NCI-H2107 treated with DMSO at 0.1 percent for 48 hours (cell line): Measurements from ENCODE around the gene LAMB2.

Experiments
- DNase-seq: peaks from one replicate; lab custom pipeline; 2025; ENCODE audit not compliant: unreplicated experiment; lab: John Stamatoyannopoulos, UW

Gene LAMB2

DNA sequence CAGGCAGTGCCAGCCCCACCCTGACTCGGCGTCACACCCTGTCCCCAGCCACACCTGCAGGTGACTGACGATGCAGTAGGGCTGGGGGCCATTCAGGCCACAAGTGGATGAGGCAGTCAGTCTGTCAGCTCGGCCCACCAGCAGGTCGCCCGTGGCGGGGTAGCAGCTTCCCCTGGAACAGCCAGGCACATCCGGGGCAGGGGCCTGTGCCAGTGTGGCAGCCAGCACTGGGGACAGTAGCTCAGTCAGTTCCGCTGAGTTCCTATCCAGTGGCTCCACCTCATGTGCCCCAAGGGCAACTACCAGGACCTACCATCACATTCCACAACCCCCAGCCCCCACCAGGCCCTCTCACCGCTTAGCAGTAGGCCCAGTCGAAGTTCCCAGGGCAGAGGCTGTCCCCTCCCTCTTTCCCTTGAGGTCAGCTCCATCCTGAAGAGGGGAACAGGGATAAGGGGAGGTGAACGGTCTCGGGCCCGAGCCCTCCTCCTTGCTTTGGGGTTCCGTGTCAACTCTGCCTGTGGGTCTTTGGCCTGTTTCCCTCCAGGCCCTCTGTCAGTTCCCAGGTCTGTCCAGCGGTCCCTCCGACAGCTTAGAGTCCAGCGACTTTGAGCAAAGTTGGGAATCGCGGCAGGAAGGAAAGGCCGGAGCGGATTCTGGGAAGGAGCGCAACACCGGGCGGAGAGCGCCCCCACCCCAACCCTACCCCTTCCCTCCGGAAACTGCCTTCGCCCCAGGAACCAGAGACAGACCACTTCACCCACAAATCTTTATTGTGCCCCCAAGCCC, at the start of gene LAMB2:
Gene LAMB2 (minus strand): TSS at position 614 of the 789 bp plus-strand sequence. CDS start 183 bp downstream, at position 431.
- DNase-seq: no peak

DNA sequence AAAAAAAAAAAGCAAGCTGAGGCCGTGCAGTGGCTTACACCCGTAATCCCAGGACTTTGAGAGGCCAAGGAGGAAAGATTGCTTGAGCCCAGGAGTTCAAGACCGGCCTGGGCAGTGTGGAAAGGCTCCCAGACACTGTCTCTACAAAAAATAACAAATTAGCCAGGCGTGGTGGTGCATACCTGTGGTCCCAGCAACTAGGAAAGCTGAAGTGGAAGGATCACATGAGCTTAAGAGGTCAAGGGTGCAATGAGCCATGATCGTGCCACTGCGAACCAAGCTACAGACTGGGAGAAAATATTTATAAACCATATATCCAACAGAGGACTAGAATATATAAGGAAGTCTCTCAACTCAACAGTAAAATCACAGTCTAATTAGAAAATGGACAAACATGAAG, 48.5 kb upstream of the LAMB2 start:
- no peak for DNase-seq

DNA sequence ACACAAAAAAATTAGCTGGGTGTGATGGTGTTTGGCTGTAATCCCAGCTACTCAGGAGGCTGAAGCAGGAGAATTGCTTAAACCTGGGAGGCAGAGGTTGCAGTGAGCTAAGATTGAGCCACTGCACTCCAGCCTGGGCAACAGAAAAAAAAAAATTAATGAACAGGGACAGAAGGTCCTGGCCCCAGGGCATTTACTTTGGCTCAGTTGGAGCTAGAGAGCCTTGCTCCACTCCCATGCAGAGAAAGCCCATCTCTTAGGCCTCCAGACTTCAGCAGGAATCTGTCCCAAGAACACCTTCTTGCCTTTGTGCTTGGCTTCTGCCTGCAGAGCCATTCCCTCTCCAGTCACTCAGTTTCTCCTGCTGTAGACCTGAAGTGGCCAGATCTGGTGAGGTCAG, 47.3 kb upstream of the LAMB2 start:
- DNase-seq: no peak

DNA sequence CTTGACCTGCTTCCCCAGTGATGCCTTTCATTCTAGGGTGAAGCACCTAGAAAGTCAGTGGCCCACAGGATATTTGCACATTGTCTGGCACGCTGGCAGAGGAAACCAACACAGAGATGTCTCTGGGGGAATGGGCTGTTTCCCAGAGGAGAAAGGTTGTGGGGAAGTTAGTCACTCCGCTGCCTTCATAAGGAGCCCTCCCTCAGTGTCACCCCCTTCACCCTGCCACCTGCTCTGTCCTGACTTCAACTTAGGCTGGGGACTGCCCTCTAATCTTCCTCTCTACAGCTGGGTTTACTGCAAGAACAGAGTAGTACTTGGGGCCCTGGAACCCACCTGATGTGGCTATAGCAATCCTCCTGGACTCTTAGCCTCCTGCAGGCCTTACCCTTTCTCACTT, 44.2 kb upstream of the LAMB2 start:
- DNase-seq: no peak

DNA sequence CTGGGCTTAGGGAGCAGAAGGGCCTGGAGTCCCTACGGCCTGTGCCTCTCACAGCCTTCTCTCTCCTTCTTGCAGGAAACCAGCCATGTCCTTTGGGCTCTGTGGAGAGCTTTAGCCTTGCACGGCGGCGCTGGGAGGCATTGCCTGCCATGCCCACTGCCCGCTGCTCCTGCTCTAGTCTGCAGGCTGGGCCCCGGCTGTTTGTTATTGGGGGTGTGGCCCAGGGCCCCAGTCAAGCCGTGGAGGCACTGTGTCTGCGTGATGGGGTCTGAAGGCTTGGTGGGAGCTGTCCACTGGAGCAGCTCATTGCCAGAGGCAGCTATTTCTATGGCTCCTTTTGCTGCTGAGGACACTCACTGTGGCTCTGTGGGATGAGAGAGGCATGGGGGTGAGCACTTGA, 42.7 kb upstream of the LAMB2 start:
- no peak for DNase-seq

DNA sequence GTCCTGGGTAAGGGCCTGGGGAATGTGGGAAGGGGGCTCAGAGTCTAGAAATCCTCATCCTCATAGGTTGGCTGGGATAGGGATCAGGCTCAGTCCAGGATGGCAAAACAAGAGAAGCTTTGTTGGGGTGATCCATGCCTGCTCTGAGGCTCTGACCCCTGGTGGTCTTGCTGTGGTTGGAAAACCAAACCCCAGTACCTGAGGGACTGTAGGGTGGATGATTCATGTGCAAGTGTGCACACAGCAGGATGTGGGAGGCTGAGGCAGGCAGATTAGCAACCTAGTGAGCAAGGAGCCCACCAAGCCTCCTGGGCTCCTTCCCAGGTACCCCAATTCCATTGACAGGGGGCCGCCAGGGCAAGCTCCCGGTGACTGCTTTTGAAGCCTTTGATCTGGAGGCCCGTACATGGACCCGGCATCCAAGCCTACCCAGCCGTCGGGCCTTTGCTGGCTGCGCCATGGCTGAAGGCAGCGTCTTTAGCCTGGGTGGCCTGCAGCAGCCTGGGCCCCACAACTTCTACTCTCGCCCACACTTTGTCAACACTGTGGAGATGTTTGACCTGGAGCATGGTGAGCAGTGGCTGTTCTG, 41.6 kb upstream of the LAMB2 start:
- no peak for DNase-seq

DNA sequence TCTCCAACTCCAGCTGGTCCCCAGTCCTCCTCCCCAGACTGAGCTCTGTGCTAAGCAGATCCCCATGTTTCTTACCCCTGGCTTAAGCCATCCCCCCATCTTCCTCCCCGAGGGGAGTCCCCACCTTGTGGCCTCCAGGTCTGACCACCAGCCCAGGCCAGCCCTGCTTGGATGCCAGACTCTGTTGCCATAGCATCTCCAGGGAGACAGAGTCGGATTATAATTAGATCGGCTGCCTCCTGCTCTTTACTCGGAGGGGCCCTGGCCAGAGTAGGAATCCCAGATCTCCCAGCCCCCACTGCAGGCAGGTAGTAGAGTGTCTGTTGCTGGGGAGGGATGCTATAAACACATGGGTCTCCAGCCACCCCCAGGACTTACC, 40.9 kb upstream of the LAMB2 start:
- DNase-seq: no peak

DNA sequence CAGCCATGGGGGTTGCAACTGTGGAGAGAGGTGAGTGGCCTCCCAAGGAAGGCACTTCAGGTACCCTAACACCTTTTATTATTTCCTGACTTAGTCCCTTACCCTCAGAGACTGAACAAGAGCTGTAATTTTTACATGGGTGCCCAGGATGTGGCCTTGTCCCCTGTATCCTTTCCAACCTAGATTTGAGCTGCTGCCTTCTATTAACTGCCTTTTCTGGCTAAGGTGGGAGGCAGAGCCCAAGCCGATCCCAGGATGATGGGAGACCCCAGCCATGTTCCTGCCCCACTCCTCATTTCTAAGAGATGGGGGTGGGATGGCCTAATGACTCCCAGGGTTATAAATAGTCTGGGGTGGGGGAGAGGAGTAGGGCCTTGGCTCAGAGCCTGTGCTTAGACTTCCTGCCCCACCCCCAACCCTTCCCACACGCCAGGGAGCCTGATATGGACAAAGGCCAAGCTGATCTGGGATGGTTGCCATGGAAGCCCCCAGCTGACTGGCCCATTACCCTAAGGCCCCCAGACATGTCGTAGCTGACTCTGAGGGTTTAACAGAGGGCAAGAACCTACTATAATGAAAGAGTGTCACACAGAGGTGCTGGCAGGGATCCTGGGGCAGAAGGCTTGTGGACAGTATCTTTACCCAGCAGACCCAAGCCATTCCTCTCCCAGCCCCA, 40.4 kb upstream of the LAMB2 start:
- no peak for DNase-seq

DNA sequence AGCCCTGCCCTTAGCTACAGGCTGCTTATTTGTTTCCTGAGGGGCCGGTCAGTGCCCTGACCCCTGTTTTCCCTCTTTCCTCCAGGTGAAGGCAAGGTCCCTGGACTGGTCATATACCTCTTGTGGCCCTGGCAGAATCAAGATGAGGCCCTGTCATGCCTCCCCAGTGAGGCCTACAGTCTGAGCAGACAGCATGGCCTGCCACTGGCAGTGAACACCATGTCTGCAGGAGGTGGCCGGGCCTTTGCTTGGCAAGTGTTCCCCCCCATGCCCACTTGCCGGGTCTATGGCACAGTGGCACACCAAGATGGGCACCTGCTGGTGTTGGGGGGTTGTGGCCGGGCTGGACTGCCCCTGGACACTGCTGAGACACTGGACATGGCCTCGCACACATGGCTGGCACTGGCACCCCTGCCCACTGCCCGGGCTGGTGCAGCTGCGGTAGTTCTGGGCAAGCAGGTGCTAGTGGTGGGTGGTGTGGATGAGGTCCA, 39.7 kb upstream of the LAMB2 start:
- no peak for DNase-seq

DNA sequence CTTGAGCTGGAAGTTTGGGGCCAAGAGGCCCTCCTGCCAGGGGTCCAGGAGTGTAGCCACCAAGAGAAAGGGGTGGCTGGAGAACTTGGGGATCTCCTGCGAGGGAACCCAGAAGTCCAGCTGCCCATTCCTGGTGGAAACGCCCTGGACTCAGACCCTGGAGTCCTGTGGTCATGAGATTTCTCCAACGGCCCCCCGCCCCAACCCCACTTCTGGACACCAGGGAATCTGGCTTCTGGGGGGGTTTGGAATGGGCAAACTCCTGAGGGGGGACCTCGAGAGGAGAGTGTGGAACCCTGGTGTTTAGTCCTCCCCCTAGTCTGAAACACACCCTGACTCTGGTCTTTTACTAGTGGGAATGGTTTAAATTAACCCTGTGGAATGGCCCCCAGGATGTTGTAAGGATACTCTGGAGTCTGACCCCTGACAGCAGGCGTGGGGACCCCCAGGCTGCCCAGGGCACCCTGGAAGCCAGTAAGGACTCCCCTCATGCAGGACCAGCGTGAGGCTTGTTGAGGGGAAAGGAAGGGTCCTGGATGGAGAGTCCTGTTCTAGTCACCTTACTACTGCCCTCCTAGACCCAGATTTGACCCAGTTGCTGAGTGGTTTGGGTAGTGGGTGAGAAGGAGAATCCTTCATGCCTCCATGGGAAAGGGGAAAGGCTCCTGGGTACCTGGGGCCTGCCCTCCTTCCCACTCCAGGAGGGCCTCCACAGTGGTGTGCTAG, 39.1 kb upstream of the LAMB2 start:
- DNase-seq: no peak

DNA sequence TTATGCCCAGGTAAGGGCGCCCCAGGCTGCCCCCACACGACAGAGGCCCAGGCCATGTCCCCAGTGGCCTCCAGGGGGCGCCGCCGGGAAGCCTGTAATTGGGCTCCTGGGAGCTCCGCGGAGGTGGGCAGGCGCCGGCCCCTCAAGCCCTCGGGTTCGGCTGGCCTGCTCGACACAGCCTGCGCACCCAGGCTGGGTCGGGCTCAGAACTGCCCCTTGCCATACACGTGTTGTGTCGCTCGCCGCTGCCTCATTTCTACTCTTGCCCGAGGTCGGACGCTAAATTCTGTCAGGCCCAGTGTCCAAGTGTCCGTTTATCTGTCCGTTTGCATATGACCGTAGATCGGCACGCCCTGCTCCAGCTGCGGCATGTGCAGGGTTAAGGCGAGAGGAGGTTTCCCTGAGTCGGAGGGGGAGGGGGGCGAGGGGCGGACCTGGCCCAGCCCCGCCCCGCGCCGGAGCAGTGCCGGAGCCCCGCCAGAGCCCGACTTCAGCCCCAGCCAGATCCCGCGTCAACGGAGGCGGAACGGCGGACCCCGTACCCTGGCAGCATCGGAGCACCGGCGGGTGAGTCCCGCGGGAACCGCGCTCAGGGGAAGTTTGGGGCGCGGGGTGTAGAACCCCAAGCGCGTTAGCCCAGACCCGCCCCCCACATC, 38.4 kb upstream of the LAMB2 start, which contains the start of gene KLHDC8B:
Gene KLHDC8B (plus strand): TSS at position 480 of the 656 bp plus-strand sequence. CDS start 1,172 bp downstream, outside the sequence.
- DNase-seq: no peak

DNA sequence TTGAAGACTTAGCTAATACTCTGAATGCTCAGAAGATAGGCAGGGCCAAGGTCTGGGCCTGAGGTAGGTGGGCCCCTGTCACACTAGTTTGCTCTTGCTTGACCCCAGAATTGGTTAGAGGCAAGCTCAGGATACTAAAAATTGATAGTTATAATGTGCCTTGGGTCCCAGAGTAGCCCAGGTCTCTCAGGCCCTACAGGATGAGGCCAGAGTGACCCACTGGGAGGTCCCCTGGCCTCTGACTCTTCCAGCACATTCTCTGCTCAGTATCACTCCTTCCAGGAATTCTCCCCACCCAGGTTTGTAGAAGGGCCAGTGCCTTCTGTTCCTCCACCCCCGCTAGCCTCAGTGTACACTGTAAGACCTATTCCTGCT, 37.9 kb upstream of the LAMB2 start:
- no peak for DNase-seq

DNA sequence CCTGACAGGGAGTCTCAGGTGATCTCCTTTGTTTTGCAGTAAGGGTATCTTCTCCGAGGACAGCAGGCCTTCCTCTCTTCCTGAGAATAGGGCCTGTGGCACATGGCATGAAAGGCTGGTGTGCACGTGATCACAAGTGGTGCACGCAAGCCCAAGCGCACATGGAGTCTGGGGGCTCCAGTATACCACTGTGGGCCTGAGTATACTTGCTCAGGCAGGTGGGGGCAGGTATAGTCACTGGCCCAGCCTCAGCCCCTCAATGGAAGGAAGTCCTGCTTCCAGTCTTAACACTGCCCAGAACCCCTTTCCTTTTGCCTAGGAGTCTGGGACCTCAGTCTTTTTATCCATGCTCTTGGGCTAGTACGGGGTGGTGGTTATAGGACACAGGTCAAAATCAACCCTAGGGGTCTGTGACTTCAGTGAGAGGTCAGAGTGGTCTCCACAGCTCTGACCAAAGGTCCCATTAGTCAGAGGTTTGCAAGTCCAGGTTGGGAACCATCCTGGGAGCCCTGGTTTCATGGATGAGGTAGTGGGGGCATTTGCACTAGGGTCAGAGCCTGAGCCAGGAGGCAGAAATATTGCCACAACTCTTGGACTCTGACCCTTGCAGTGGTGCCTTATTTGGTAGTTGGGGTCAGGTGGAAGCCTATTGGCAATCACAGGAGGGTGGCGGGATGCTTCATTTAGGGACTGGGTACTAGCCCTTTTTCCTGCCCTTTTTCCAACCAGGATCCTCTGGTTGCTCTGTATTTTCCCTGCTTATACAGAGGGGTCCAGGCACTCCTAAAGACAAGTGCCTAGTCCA, 34.1 kb upstream of the LAMB2 start:
- no peak for DNase-seq

DNA sequence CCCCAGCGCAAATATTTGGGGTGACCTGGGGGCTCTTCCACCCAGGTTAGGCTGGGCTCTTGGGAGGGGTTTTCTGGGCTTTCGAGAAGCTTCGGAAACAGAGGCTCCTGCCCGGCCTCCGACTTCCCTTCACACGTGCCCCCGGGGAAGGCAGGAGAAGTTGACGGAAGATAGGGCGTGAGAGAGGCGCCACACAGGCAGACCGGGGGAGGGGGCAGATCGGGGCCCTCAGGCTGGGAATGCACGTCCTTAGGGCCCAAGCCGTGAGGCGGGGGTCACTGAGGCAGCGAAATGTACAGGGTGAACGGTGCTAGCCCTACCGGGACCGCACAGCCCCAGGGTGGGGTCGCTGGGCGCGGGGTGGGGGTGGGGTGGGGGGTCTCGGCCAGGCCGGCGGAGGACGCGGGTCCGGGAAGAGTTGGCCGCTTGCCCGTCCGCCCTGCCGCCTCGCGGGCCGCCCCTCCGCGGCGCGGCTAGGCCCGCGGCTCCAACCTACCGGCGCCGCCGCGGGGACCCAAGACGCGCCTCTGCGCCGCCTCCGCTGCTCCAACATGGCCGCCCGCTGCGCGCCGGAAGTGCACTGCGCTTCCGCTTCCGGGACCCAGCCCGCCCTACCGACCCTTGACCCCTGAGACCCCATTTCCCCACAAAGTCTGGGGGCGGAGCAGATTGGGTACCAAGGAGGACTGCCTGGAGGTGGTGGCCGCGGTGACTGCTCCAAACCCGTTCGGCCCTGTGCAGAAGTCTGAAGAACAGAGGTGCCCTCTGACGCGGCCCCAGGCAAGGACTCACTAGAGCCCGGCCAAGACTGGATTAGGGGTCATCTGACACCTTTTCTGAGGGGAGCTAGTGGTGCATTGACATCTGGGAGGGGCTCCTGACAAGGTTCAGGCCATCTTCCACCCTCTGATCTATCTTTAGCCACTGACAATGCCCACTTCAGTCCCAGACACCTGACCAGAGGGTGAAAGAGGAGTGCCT, 33.2 kb upstream of the LAMB2 start, which contains the start of gene CCDC71:
Gene CCDC71 (minus strand): TSS at position 561 of the 981 bp plus-strand sequence. CDS start 2,123 bp downstream, outside the sequence.
- DNase-seq: peak; percentile 21

DNA sequence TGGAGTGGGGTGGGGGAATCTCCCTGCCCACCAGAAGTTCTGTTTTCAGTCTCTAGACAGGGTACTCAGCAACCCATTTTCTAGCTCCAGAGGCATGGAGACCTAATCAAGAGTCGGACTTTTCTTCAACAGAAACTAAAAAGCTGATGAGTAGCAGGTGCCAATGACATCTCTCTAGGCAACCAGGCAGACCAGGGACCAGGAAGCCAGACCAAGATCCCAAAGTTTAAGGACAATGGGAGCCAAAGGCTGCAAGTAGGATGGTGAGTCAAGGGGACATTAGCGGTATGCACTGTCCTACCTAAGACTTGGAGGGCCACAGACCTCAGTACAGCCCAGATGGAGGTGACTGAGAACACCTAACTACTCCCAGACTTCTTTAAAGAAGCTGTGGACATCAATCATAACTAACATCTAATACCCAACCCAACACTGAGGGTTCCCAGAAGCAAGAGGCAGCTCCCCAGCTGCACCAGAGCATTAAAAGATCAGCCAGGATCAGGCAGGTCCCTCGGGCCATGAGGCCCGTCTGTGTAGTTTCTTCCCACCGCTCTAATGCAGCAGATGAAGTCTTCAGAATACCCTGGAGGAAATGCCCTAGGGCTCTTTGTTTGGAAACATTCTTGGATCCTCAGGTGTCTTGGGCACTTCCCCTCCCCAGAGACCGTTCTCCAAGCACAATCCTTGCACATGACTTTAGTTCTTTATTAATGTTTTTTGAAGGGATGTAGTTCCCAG, 32.3 kb upstream of the LAMB2 start:
- DNase-seq: no peak

DNA sequence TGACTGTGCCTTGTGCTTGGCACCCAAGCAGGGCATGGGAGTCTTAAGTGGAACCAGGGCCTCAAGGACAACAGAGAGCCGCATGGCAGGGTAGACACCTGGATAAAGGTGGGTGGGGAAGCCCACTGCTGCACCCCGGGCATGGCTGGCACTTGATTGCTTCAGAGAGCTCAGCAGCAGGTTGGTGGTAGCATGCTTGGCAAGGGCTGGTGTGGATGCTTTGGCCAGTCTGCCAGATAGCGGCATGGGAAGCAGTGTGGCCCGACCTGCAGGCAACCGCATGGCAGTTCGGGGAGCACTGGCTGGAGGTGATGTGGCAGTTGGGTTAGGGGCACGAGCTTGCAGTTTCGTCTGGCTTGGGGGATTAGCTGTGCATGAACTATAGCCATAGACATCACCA, 30.8 kb upstream of the LAMB2 start:
- DNase-seq: no peak

DNA sequence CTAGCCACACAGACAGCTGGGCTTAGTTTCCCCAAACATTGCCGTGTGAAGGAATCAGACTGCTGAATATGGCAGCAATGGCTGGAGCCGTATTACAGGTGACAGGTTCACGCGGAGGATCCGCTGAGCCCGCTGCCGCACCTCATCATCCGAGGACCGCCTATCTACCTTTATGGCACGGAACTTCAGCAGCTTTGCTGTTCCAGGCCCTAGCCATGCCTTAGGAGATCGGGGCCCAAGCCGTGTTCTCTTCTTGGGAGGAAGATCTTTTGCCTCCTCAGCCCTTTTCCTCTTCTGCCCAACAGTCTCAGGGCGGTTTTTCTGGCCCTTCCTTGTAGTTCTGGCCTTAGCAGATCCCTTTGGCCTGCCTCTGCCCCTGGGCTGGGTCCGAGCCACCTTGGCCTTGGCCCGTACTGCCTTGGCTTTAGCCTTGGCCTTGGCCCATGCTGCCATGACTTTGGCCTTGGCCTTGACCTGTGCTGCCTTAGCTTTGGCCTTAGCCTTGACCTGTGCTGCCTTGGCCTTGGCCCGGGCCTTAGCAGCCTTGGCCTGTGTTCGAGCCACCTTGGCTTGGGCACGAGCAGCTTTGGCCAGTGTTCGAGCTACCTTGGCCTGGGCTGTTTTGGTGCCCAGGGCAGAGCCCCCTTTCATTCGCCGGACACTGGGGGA, 30.0 kb upstream of the LAMB2 start:
- DNase-seq: no peak
